ENCODE measurements around the gene UHRF1. TPM values are rescaled to one million over a fixed set of nuclear protein-coding genes. Genes with fewer than 3 reads are reported as not detected.

The UHRF1 gene
- total and polyA plus RNA-seq, 2 of the 13 experiments (the other 11 are each of a cell fraction or from before 2014, with no cell fraction given), result 6.8 to 78.4 TPM

DNA sequence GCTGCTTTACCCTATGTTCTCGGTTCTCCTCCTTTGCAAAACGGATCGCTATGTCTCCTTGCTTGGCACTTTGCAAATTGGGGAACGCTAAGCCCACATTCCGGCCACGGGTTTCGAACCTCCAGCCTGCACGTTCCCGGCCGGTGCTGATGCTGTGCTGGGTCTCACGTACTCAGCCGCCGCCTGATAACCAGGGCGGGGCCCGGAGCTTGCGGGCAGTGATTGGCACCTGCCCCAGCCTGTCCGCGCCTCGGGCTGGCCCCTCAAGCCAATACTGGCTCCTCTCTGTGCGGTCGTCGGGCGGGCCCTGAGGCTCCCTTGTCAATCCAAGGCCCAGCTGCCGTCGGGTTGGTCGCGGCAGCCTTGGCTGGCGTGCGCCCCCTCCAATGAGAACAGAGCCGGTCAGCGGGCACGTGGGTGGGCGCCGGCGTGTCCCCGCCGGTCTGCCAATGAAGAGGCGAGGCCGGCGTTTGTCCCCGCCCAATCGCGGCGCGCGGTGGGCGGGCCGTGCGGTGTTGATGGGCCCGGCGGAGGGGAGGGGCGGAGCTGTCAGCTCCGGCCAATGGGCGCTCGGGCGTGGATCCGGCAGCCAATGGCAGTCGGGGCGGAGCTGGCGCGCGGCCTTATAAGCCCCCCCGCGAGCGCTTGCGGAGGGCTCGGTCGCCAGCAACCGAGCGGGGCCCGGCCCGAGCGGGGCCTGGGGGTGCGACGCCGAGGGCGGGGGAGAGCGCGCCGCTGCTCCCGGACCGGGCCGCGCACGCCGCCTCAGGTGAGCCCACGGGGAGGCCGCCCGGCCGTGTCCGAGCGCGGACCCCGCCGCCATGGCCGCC lies 59.4 kb downstream of the UHRF1 start, which contains the start of gene KDM4B (continued):
- no peak for TF ChIP-seq ZNF564 (CRISPR knock-in tag; IDR thresholded peaks at IDR 0.05)
- no peak for TF ChIP-seq ZNF30 (CRISPR knock-in tag; IDR thresholded peaks at IDR 0.05)
- TF ChIP-seq RBFOX2 (IDR thresholded peaks at IDR 0.05; ENCODE audit: low read depth, low read length), result peak; percentile 87
- no peak for TF ChIP-seq PHB2 (IDR thresholded peaks at IDR 0.05; ENCODE audit: partially characterized antibody)
- TF ChIP-seq, protein P1, sequence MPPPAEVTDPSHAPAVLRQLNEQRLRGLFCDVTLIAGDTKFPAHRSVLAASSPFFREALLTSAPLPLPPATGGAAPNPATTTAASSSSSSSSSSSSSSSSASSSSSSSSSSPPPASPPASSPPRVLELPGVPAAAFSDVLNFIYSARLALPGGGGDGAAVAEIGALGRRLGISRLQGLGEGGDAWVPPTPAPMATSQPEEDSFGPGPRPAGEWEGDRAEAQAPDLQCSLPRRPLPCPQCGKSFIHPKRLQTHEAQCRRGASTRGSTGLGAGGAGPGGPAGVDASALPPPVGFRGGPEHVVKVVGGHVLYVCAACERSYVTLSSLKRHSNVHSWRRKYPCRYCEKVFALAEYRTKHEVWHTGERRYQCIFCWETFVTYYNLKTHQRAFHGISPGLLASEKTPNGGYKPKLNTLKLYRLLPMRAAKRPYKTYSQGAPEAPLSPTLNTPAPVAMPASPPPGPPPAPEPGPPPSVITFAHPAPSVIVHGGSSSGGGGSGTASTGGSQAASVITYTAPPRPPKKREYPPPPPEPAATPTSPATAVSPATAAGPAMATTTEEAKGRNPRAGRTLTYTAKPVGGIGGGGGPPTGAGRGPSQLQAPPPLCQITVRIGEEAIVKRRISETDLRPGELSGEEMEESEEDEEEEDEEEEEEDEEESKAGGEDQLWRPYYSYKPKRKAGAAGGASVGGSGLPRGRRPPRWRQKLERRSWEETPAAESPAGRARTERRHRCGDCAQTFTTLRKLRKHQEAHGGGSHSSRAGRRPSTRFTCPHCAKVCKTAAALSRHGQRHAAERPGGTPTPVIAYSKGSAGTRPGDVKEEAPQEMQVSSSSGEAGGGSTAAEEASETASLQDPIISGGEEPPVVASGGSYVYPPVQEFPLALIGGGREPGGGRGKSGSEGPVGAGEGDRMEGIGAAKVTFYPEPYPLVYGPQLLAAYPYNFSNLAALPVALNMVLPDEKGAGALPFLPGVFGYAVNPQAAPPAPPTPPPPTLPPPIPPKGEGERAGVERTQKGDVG (CRISPR knock-in tag; IDR thresholded peaks at IDR 0.05; ENCODE audit: borderline replicate concordance), result no peak
- TF ChIP-seq, protein P2, sequence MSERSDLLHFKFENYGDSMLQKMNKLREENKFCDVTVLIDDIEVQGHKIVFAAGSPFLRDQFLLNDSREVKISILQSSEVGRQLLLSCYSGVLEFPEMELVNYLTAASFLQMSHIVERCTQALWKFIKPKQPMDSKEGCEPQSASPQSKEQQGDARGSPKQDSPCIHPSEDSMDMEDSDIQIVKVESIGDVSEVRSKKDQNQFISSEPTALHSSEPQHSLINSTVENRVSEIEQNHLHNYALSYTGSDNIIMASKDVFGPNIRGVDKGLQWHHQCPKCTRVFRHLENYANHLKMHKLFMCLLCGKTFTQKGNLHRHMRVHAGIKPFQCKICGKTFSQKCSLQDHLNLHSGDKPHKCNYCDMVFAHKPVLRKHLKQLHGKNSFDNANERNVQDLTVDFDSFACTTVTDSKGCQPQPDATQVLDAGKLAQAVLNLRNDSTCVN (CRISPR knock-in tag; IDR thresholded peaks at IDR 0.05; ENCODE audit: borderline replicate concordance), result no peak
- TF ChIP-seq ZNF550 (CRISPR knock-in tag; IDR thresholded peaks at IDR 0.05; ENCODE audit: borderline replicate concordance), result no peak
- no peak; the same call in 1 of the 2 replicates for TF ChIP-seq UBTF (CRISPR knock-in tag; IDR thresholded peaks at IDR 0.05)
- no peak for TF ChIP-seq NR3C1 (CRISPR knock-in tag; IDR thresholded peaks at IDR 0.05)
- no peak for TF ChIP-seq PRPF4 (IDR thresholded peaks at IDR 0.05; ENCODE audit: low read depth, low read length, poor library complexity, severe bottlenecking)
- no peak for TF ChIP-seq HOXA9 (CRISPR knock-in tag; IDR thresholded peaks at IDR 0.05; ENCODE audit: borderline replicate concordance)
- TF ChIP-seq ZNF598 (CRISPR knock-in tag; IDR thresholded peaks at IDR 0.05; ENCODE audit: borderline replicate concordance), result peak; percentile 57; the same call in 1 of the 2 replicates
- no peak for TF ChIP-seq ZNF343 (CRISPR knock-in tag; IDR thresholded peaks at IDR 0.05)
- TF ChIP-seq ZNF879 (CRISPR knock-in tag; IDR thresholded peaks at IDR 0.05), result no peak
- peak; percentile 46 for TF ChIP-seq SRSF1 (optimal IDR thresholded peaks at IDR 0.05; ENCODE audit: low read depth, low read length)
- no peak; the same call in 1 of the 2 replicates for TF ChIP-seq ZBTB20 (CRISPR knock-in tag; IDR thresholded peaks at IDR 0.05; ENCODE audit: borderline replicate concordance, low read depth)
- TF ChIP-seq JARID2 (CRISPR knock-in tag; IDR thresholded peaks at IDR 0.05; ENCODE audit: insufficient replicate concordance), result no peak
